ENCODE data around the gene DNAH10.
"Not testable (repeated sequence)": the region's sequence is repeated elsewhere in the genome, so short reads cannot be mapped to it uniquely, and the experiment has no call there.

The DNAH10 gene

GRCh38 chr12:123749355-123749754 is 12.7 kb upstream of the DNAH10 start:
- no peak for DNase-seq

- DNase-seq = no peak
These were observed 11.9 kb upstream of the DNAH10 start for GRCh38 chr12:123750159-123750656.

DNA sequence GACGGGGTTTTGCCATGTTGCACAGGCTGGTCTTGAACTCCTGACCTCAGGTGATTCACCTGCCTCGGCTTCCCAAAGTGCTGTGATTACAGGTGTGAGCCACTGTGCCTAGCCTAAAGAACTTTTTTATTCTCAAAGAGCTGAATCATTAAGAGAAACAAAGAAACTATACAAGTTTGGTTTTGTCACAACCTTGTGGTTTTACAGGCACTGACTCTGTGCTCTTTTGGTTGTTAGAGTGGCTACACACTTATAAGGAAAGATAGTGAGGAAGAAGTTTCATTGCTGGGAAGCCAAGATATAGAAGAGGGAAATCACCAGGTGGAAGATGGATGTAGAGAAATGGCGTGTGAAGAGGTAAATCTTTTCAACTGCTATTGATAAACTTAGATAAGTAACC is 10.1 kb upstream of the DNAH10 start:
- DNase-seq = no peak

DNA sequence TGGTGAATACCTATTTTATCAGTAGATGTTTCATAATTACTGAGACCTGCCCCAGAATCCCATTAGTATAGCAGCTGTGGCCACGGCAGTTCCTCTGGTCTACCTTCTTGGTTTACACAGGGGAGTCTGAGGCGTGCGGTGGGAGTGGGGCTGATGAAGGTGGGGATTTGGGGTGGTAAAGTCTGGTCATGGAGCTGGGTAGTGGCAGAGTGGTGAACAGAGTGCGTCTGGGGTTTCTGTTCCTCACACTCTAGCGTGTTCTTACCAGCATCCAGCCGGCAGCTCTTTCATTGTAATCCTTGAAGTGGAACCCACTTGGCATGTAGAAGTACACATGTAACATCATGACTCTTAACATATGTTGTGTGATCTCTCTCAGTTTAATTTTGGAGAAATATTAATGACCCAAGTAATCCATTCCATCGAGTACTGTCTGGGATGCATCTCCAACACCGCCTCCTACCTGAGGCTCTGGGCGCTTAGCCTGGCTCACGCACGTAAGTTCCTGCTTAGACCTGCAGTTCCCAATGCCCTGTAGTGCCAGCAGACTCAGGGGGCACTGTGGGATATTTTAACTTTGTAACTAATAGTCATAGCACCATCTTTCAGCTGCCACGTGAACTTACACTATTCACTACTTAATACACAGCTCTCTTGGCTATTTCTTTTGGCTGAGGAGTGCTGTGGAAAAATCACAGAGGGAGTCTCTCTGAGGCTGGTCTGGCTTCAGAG is 7.9 kb upstream of the DNAH10 start:
- DNase-seq = no peak

GRCh38 chr12:123757561-123757960 is 4.5 kb upstream of the DNAH10 start:
- no peak for DNase-seq

DNA sequence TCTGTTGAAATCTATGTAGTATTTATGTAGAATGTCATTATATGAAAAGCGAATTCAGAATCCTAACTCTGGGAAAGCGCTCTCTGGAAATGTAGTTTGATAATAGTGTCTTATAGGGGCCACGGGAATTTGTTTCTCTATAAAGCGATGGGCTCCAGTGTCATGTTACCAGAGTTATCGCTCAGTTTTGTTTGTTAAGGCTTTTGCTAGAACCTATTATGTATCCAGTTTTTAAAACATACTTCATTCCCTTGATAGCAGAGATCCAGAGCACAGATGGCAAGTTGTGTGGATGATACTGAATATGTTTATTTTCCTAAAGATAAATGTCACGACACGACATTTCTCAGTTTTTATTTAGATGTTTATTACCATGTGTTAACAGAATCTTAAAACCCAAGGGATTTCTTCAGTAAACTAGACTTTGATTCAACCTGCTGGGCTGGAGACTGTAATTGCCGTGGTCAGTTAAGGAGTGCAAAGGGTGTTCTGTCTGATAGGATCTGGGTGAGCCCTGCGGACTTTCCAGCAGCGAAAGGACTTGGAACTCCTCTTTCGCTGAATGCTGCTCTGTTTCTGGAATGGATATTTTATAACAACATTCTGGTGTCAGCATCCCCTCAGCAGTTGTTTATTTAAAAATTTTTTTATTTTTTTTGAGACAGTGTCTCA is 1.7 kb upstream of the DNAH10 start:
- no peak for DNase-seq

DNA sequence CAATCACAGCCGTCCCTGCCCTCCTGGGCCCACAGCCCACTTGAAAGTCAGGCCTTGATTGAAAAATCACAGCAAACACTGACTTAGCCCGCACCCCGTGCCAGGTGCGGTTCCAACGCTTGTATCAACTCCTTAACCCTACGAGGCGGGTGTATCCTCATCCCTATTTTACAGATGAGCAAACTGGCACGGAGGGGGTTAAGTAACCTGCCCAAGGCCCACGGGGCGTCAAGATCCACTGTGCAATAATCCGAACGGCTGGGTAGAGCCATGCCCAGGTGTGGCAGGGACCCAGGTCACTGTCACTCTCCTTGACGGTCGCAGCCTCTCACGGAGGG is 583 bp downstream of the DNAH10 start:
- DNase-seq = no peak

DNA sequence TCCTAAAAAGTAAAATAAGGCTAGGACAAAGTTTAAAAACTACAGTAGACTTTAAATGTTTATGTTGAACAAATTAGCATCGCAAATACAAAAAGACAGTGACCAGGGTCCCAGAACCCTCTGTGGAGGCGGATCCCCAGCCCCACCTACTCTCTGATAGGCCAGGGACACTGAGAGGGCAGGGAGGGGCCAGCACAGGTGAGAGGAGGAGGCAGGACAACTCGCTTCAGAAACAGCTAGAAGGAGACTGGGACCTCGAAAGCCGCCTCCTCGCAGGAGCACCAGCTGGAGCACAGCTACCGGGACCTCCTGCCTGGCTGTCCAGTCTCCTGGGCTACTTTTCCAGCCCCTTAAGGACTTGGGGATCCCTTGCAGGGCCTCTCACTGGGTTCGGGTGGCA is 992 bp downstream of the DNAH10 start:
- no peak for DNase-seq

DNA sequence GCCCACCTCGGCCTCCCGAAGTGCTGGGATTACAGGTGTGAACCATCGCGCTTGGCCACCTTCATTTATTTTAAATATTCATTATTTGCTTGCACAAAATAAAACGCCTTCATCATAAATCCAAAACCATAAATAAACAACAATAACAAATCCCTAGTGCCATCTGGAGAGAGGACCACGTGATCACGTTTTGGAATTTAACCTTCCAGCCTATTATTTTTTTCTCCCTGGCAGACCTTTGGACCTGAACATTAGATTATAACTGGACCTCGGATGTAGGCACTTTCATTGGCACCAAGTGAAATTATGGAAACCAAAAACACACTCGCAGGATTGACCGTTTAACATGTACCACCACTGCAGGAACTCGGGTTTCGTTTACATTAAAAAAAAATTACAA is 2.0 kb downstream of the DNAH10 start:
- DNase-seq = no peak

DNA sequence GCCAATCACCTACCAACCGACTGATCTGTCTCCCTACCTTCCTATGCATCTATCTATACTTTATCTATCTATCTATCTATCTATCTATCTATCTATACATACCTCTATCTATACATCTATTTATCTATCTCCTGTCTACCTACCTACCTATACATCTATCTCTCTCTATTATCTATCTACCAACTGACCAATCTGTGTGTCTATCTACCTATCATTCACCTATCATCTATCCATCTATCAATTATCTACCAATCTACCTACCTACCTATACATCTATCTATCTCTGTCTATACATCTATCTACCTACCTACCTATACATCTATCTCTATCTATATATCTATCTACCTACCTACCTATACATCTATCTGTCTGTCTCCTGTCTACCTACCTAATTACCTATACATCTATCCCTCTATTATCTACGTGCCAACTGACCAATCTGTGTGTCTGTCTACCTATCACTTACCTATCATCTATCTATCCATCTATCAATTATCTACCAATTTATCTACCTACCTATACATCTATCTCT is 3.5 kb downstream of the DNAH10 start:
- no peak for DNase-seq

GRCh38 chr12:123767613-123768012 is 5.5 kb downstream of the DNAH10 start:
- DNase-seq = no peak

DNA sequence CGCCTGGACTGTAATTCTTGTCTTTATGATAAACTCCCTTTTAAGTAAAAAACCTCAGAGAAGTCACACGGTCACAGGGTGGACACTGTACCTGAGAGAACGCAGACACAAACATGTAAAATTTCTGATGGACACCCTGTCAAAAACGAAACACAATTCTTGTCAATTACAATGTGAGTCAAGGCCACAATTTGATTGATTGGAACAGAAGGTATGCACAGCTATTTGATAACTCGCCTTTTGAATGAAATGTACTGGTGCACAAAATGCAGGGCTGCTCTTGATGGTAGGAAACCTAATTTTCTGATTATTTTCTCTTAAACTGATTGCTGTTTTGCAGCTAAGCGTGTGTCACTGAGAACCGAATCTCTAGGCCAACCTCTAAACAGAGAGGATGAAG is 9.2 kb downstream of the DNAH10 start:
- DNase-seq = no peak

- no peak for DNase-seq
These were observed 10.0 kb downstream of the DNAH10 start for GRCh38 chr12:123772074-123772473.

DNA sequence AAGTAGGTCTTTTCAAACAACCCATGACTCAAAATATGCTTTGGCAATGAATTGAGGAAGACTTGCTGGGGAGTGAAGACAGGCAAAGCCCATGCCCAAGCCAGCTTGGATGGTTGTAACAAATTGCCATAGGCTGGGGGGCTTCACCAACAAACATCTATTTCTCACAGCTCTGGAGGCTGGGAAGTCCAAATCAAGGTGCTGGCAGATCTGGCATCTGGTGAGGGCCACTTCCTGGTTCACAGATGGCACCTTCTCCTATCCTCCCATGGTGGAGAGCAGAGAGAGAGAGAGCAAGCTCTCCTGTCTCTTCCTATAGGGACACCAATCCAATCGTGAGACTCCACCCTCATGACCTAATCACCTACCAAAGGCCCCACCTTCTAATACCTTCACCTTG is 11.3 kb downstream of the DNAH10 start:
- DNase-seq = no peak

DNA sequence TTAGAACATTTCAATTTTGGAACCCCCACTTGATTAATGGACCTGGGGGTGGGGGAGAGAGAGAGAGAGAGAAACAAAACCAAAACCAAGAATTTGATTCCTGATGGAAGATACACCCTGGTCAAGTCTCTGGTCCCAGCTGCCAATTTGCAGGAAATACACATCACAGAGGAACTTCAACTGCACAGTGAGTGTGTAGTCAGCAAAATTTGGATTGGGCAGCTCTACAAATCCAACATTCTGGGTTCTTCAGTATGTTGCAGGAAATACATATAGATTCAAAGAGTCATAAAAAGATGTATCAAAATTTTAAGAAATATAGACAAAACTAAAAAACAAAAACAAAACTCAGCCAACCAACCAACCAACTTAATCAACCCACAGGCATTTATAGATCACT is 17.4 kb downstream of the DNAH10 start:
- DNase-seq = no peak

GRCh38 chr12:123782997-123783792 is 21.1 kb downstream of the DNAH10 start:
- DNase-seq = no peak

DNA sequence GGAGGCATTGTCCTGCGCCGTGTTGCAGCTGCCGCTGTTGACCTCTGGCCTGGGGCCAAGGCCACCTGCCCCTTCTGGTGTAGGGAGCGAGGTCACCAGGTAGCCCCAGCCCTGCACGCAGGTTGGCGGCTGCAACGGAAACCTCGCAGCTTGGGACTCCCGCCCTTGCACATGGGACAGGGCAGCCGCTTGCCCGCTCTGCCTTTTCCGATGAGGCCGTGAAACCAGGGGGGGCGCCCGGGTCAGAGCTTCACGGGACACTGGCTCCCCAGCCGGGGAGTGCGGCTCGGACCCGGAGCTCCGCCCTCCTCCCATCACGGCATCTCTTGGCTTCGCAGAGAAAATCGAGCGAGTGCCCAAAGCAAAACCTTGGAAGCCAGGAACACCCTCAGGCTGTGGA is 25.4 kb downstream of the DNAH10 start:
- no peak for DNase-seq

DNA sequence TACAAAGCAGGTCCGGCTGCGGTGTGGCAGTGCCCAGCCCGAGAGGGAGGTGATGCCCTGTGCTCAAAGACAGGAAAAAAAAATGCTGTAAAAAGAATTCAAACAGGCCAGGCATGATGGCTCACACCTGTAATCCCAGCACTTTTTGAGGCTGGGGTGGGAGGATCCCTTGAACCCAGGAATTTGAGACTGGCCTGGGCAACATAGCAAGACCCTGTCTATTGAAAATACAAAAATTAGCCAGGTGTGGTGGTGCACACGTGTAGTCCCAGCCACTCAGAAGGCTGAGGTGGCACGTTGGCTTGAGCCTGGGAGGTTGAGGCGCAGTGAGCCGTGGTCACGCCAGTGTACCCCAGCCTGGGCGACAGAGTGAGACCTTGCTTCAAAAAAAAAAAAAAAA is 26.4 kb downstream of the DNAH10 start:
- DNase-seq = no peak

- DNase-seq = not testable (repeated sequence)
These were observed 27.3 kb downstream of the DNAH10 start for GRCh38 chr12:123789422-123789821.

DNA sequence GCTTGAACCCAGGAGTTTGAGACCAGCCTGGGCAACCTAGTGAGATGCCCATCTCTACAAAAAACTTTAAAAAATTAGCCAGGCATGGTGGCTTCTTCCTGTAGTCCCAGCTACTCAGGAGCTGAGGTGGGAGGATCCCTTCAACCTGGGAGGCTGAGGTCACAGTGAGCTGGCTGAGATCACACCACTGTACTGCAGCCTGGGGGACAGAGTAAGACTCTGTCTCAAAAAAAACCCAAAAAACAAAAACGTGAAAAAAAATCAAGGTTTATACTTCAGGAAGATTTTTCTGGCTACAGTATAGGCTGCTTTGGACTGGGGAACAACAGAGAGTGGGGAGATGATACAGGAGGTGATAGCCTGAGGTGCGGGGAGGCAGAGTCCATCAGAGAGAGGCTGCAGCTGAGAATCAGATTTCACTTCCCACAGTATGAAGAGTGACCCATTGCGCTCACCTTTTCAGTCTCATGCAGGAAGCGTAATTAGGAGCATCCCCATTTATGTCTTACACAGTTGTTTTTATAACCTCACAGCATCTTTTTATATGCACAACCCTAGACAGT is 28.9 kb downstream of the DNAH10 start:
- no peak for DNase-seq

GRCh38 chr12:123794027-123794426 is 31.9 kb downstream of the DNAH10 start:
- no peak for DNase-seq

GRCh38 chr12:123798518-123798917 is 36.4 kb downstream of the DNAH10 start:
- no peak for DNase-seq

GRCh38 chr12:123799227-123799626 is 37.1 kb downstream of the DNAH10 start:
- DNase-seq = no peak

All from NCI-H187 treated with DMSO at 0.1 percent for 48 hours (cell line).